Neural progenitor cell (in vitro differentiated cells): Measurements from ENCODE around the gene SPEN.

ENCODE experiments used
- EZH2 ChIP-seq: fragments of 200-600 bp; sonication (generic); IDR thresholded peaks from 2 replicates; pipeline ENCODE4 v1.6.1; 2017; ENCODE audit warnings: antibody characterized with exemption, mild to moderate bottlenecking, moderate library complexity
- EZH2phosphoT487 ChIP-seq: fragments of 200-600 bp; sonication (generic); IDR thresholded peaks from 2 replicates; pipeline ENCODE4 v1.6.1; 2017; ENCODE audit warnings: antibody characterized with exemption
- TF ChIP-seq, protein P1 (sequence below): fragments of 200-600 bp; sonication (generic); IDR thresholded peaks from 2 replicates; pipeline ENCODE4 v1.5.1; 2017; ENCODE audit warnings: antibody characterized with exemption, mild to moderate bottlenecking

DNA sequence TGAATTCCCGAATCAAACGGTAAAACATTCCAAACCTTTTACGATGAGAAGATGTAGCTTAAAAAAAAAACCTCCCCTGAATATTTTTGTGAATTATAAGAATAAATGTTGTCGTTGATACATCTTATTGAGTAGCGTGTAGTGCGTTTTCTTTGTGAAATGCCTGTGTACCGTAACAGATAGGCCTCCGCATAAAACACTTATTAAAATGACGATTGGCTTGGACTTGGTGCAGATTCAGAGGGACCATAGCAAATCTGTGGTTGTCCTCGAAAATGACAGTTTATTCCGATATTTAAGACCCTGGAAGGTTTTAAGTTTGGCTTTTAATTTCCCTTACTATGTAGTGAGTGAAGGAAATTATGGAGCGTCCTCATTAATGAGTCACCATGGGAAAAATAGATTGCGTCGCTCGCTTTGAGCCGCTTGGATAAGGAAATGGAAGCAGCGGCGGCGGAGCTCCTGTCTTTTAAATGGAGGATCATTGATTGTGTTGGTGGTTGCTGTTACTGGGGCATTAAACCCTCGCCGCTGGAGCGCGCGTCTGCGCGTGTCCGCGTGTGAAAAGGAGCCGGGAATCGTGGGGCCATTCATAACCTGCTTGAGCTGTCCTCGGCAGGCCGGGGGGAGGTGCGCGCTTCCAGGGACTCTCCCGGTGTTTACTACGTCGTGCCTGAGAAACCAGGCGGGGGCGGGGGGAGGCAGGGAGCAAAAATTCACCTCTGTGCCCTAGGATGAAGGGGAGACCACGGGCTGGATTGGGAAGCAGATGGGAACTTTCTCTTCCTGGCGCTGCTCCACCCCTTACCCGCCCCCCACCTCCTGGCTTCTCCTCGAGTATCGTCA, 1.6 kb downstream of the SPEN start:
- no peak for TF ChIP-seq EZH2
- TF ChIP-seq, protein P1, sequence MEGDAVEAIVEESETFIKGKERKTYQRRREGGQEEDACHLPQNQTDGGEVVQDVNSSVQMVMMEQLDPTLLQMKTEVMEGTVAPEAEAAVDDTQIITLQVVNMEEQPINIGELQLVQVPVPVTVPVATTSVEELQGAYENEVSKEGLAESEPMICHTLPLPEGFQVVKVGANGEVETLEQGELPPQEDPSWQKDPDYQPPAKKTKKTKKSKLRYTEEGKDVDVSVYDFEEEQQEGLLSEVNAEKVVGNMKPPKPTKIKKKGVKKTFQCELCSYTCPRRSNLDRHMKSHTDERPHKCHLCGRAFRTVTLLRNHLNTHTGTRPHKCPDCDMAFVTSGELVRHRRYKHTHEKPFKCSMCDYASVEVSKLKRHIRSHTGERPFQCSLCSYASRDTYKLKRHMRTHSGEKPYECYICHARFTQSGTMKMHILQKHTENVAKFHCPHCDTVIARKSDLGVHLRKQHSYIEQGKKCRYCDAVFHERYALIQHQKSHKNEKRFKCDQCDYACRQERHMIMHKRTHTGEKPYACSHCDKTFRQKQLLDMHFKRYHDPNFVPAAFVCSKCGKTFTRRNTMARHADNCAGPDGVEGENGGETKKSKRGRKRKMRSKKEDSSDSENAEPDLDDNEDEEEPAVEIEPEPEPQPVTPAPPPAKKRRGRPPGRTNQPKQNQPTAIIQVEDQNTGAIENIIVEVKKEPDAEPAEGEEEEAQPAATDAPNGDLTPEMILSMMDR: no peak
- no peak for TF ChIP-seq EZH2phosphoT487
